Esophagus muscularis mucosa (tissue), 4 donors: ENCODE data around the gene SIGLEC11. TPM values are rescaled to one million over a fixed set of nuclear protein-coding genes. Genes with fewer than 3 reads are reported as not detected.

Source experiments
- DNase-seq: peaks from one replicate; pipeline ENCODE4 v3.0.0-alpha.2; 2017; ENCODE audit errors: extremely low spot score
- H3K27ac ChIP-seq, 4 donors: fragments of 200-600 bp; sonication (generic); replicated peaks in 1 of 4; 1 replicate in 3 of 4; 2 replicates in 1 of 4; pipeline ENCODE4 v1.5.1; 2016 to 2019; ENCODE audit warnings: mild to moderate bottlenecking in 1 of 4
- H3K27me3 ChIP-seq, 4 donors: fragments of 200-600 bp; sonication (generic); one replicate each; pipeline versions ENCODE4 v1.5.1 to v1.6.0; 2016 to 2019
- H3K36me3 ChIP-seq, 4 donors: fragments of 200-600 bp; sonication (generic); one replicate each; pipeline ENCODE4 v1.5.1; 2016 to 2019
- H3K4me1 ChIP-seq, 4 donors: fragments of 200-600 bp; sonication (generic); one replicate each; pipeline ENCODE4 v1.5.1; 2016 to 2019
- H3K4me3 ChIP-seq, 4 donors: fragments of 200-600 bp; sonication (generic); 1 replicate in 2 of 4; 2 replicates in 2 of 4; pipeline ENCODE4 v1.5.1; 2016 to 2019; ENCODE audit warnings: mild to moderate bottlenecking in 4 of 4, moderate library complexity in 1 of 4
- H3K9me3 ChIP-seq, 4 donors: fragments of 200-600 bp; sonication (generic); 1 replicate in 3 of 4; 2 replicates in 1 of 4; pipeline ENCODE4 v1.5.1; 2016 to 2019
- EP300 ChIP-seq: sonication (generic); formaldehyde crosslinking; IDR thresholded peaks from one replicate; pipeline ENCODE4 v1.6.1; 2017; ENCODE audit warnings: antibody characterized with exemption
- POLR2A ChIP-seq: fragments of 450-650 bp; IDR thresholded peaks from one replicate; pipeline ENCODE4 v1.6.1; 2017; ENCODE audit warnings: antibody characterized with exemption, moderate library complexity, mild to moderate bottlenecking, low read depth
- POLR2AphosphoS5 ChIP-seq, 2 donors: sonication (generic); formaldehyde crosslinking; IDR thresholded peaks; one replicate each; pipeline ENCODE4 v1.6.1; 2017; ENCODE audit warnings: antibody characterized with exemption in 2 of 2
- WGBS: methylation state at CpG from one replicate; pipeline ENCODE4 v1.1.5; 2018; 5-methylcytosine and 5-hydroxymethylcytosine counted together
- intact Hi-C: fragments of 100-400 bp; cut with DNase I; formaldehyde crosslinking; loops from one replicate; pipeline ENCODE4 v1.15.1; 2023
- total RNA-seq, 4 donors: library from RNA; depleted of rRNA; stranded (reverse); fragments of >200 nt; gene quantifications; one replicate each; pipeline versions ENCODE4 v1.1.0 to v1.2.1, GENCODE V29; 2016
- TF ChIP-seq, protein P1 (sequence below), 3 experiments: fragments of 200-600 bp in 2 of 3; fragments of 450-650 bp in 1 of 3; sonication (generic) in 2 of 3; IDR thresholded peaks; one replicate each; pipeline ENCODE4 v1.5.1; 2017 to 2019; ENCODE audit warnings: antibody characterized with exemption in 3 of 3, mild to moderate bottlenecking in 2 of 3, moderate library complexity in 1 of 3

Gene SIGLEC11
- total RNA-seq, 4 donors from 2014 or later, result 0.50 to 2.9 (median 1.4) TPM

DNA sequence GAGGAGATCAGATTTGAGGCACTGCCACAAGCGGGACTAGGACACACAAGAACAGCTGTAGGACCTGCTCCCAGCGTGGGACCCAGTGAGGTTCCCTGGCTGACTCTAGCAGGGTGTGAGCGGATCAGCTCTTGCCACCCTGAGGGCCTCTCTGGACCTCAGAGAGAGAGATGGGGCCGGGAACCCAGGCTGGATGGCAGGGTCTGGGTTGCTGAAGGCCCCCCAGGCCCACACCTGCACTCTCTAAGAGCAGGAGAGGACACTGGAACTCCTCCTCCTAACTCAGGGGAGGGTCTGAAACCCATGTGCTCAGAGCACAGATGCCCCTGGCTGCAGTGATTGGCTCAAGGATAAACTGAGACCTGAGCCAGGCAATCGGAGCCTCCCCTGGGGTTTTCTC lies 50.8 kb downstream of the SIGLEC11 start:
- intact Hi-C loops, result no loop called here
- Histone ChIP-seq H3K27ac (no peak overlapping the region), H3K9me3 (no peaks in the 10 kb centered on the region), H3K4me3 (no peak overlapping the region), H3K36me3 (peaks cover 17 to 79% (median 61%) of the 10 kb centered on the region in 4 donors), H3K27me3 (no peaks in the 10 kb centered on the region), H3K4me1 (peaks cover 0 to 27% (median 24%) of the 10 kb centered on the region in 4 donors)
- no CpG with 5 or more reads among the region's 5 CpGs for WGBS
- TF ChIP-seq POLR2AphosphoS5 (IDR thresholded peaks at IDR 0.05), result no peak
- no peak for TF ChIP-seq POLR2A
- TF ChIP-seq, protein P1, sequence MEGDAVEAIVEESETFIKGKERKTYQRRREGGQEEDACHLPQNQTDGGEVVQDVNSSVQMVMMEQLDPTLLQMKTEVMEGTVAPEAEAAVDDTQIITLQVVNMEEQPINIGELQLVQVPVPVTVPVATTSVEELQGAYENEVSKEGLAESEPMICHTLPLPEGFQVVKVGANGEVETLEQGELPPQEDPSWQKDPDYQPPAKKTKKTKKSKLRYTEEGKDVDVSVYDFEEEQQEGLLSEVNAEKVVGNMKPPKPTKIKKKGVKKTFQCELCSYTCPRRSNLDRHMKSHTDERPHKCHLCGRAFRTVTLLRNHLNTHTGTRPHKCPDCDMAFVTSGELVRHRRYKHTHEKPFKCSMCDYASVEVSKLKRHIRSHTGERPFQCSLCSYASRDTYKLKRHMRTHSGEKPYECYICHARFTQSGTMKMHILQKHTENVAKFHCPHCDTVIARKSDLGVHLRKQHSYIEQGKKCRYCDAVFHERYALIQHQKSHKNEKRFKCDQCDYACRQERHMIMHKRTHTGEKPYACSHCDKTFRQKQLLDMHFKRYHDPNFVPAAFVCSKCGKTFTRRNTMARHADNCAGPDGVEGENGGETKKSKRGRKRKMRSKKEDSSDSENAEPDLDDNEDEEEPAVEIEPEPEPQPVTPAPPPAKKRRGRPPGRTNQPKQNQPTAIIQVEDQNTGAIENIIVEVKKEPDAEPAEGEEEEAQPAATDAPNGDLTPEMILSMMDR (IDR thresholded peaks at IDR 0.05), result no peak
- TF ChIP-seq EP300, result no peak
- no peak for DNase-seq

DNA sequence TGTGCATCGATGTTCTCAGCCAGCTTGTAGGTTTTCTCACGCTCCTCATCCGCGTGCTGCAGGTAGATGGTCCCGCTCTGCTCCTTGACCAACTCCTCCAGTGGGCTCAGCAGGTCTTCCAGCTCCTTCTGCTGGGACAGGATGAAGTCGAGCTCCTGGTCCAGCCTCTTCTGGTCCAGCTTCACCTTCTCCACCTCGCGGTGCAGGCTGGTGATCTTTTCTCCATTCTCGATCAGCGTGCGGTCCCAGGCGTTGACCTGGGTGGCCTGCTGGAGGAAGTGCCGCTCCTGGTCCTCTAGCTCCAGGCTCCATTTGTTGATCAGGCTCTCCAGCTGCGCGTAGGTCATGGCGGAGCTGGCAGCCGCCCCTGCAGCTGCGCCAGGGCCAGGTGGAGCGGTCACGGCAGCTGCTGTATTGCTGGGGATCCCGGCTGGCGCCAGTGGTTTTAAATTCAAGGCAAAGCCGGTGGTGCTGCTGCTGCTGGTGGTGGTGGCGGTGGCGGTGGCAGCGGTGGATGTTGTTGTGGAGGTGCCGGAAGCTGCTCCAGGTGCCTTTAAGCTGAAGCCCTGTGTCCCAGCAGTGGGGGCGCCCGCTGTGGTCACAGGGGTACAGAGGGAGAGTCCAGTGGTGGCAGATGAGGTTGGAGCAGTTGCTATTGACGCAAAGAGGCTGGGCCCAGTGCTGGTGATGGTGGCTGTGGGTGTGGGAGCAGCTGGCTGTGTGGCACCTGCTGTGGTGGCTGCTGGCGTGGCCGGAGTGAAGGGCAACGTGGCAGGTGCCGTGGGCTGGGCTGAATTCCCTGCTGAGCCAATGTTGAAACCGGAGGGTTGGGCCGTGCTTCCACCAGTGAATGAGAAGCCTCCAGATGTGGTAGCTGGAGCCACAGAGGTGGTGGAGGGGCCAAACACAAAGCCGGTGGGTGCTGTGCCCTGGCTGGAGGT lies 52.2 kb downstream of the SIGLEC11 start:
- TF ChIP-seq, protein P1 (IDR thresholded peaks at IDR 0.05), result no peak
- TF ChIP-seq POLR2AphosphoS5 (IDR thresholded peaks at IDR 0.05) (no peak), EP300 (no peak), POLR2A (no peak)

DNA sequence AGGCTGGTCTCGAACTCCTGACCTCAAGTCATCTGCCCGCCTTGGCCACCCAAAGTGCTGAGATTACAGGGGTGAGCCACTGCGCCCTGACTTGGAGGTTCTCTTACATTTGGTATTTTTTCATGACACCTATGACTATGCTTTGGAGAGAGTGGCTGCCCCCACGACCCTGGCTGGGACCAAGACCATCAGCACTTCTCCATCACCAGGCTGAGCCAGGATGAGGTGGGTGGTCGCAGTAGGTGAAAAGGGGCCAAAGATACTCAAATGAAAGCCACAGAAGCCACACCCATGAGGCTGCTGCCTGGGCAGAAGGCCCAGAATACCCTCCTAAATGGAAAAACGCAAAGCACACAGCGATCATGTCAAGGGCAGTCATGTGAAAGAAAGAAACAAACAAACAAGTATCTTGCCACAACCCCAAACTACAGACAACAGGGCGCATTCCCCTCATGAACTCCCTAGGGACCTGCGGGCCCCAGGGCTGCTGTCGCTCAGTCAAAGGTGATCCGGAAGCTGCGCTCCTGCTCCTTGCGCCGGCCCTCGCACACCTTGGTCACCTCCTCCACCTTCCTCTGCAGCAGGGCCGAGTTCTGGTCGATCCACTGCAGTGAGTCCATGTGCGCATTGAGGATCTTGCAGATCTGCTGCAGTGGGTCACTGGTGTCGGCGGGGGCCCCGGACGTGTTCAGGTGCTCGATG lies 53.1 kb downstream of the SIGLEC11 start:
- intact Hi-C loops, result no loop called here
- Histone ChIP-seq H3K4me1 (peaks cover 0 to 22% (median 17%) of the 10 kb centered on the region in 4 donors), H3K9me3 (no peaks in the 10 kb centered on the region), H3K27me3 (no peaks in the 10 kb centered on the region), H3K4me3 (no peak overlapping the region), H3K27ac (no peak overlapping the region), H3K36me3 (peaks cover 17 to 62% (median 43%) of the 10 kb centered on the region in 4 donors)
- TF ChIP-seq, protein P1 (IDR thresholded peaks at IDR 0.05), result no peak
- no peak for TF ChIP-seq POLR2AphosphoS5 (IDR thresholded peaks at IDR 0.05)
- TF ChIP-seq POLR2A, result no peak
- TF ChIP-seq EP300, result no peak
- DNase-seq, result no peak
- 94% methylated on average over 18 of the region's 23 CpGs for WGBS

More for the DNA sequence above, 52.2 kb downstream of the SIGLEC11 start:
- DNase-seq, result no peak
- H3K9me3 ChIP-seq, result no peaks in the 10 kb centered on the region
- intact Hi-C loops, result no loop called here
- H3K27ac ChIP-seq, result no peak overlapping the region
- H3K4me1 ChIP-seq, result peaks cover 0 to 27% (median 24%) of the 10 kb centered on the region in 4 donors
- H3K36me3 ChIP-seq, result peaks cover 17 to 70% (median 50%) of the 10 kb centered on the region in 4 donors
- no peaks in the 10 kb centered on the region for H3K27me3 ChIP-seq
- no peak overlapping the region for H3K4me3 ChIP-seq
- WGBS, result 95% methylated on average over 25 of the region's 37 CpGs

DNA sequence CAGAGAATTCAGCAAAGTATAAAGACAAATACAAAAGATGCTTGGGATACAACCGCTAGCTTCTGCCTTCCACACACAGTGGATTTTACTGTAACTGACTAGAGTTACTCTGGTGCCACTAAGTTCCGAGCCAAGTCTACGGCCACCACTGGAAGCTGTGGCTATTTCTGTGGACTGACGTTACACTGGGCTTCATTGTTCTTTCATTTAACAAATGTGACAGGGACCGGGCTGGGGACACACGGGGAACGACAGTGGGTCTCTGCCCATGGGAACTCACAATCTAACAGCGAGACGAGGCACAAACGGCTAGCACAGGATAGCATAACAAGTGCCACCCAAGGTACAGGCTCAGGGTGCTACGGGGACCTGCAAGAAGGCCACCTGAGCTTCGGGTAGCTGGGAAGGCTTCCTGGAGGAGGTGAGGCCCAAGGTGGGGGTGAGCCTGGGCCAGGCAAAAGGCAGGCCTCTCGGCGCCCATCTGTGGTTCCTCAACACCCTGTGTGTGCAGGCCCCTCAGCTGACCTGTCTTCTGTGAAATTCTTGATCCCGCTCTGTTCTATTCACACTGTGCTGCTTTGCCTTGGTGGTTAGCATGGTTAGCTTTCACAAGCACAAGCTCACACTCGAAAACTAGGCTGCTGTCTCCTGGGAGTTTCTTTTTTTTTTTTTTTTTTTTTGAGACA lies 54.0 kb downstream of the SIGLEC11 start:
- intact Hi-C loops, result no loop called here
- Histone ChIP-seq H3K27me3 (no peaks in the 10 kb centered on the region), H3K27ac (no peak overlapping the region), H3K4me3 (no peak overlapping the region), H3K4me1 (peaks cover 0 to 16% (median 13%) of the 10 kb centered on the region in 4 donors), H3K9me3 (no peaks in the 10 kb centered on the region), H3K36me3 (peaks cover 17 to 56% (median 41%) of the 10 kb centered on the region in 4 donors)
- TF ChIP-seq EP300 (no peak), POLR2A (no peak), POLR2AphosphoS5 (IDR thresholded peaks at IDR 0.05) (no peak)
- TF ChIP-seq, protein P1 (IDR thresholded peaks at IDR 0.05), result no peak
- no peak for DNase-seq
- WGBS, result 87% methylated on average over 16 of the region's 16 CpGs
